Panc1 (cell line): ENCODE data around the gene SORT1. TPM values are rescaled to one million over a fixed set of nuclear protein-coding genes. Genes with fewer than 3 reads are reported as not detected.

Experiments used
- ATAC-seq: fragments of 200-7000 bp; cut with Tn5 transposase; 2 replicates; pipeline ENCODE4 v1.9.1; 2020; ENCODE audit warnings: mild to moderate bottlenecking, moderate library complexity
- BruUV-seq: library from RNA; stranded (reverse); fragments of 400-500 nt; replicated peaks from 2 replicates; lab custom pipeline; 2021; lab: Mats Ljungman, UMichigan
- CTCF ChIA-PET: fragments of 300-600 bp; sonication (Branson Sonifier 250); formaldehyde crosslinking; loops from one replicate; lab custom pipeline; 2022; ENCODE audit warnings: antibody characterized with exemption; lab: Charles Lee
- POLR2A ChIA-PET: fragments of 300-600 bp; sonication (Branson Sonifier 250); formaldehyde crosslinking; loops from one replicate; lab custom pipeline; 2022; ENCODE audit warnings: antibody characterized with exemption; lab: Charles Lee
- DNase-seq: peaks from one replicate; pipeline ENCODE4 v3.0.0-alpha.2; 2010; ENCODE audit warnings: low read depth, low spot score
- H3K27ac ChIP-seq: 2 replicates; pipeline ENCODE4 v1.5.1; 2011; ENCODE audit warnings: mild to moderate bottlenecking, low read length, inconsistent platforms
- H3K27me3 ChIP-seq: fragments of 200-500 bp; sonication (Bioruptor generic); 2 replicates; pipeline ENCODE4 v1.6.0; 2014; ENCODE audit warnings: low read length, inconsistent platforms; ENCODE audit not compliant: control insufficient read depth, insufficient read depth
- H3K36me3 ChIP-seq: fragments of 200-500 bp; sonication (Bioruptor generic); 2 replicates; pipeline ENCODE4 v1.5.1; 2014; ENCODE audit warnings: inconsistent platforms, mild to moderate bottlenecking, low read length, moderate library complexity; ENCODE audit not compliant: control insufficient read depth, insufficient read depth
- H3K4me1 ChIP-seq: 2 replicates; pipeline ENCODE4 v1.5.1; 2011; ENCODE audit warnings: inconsistent platforms, mild to moderate bottlenecking, low read length, moderate library complexity; ENCODE audit not compliant: control insufficient read depth, insufficient read depth
- H3K4me3 ChIP-seq, 2 experiments: 2 replicates each; pipeline ENCODE4 v1.5.1; 2011 to 2012; ENCODE audit warnings: low read depth in 2 of 2, low read length in 2 of 2, mild to moderate bottlenecking in 2 of 2, inconsistent platforms in 1 of 2, moderate library complexity in 1 of 2
- H3K9me3 ChIP-seq: fragments of 200-500 bp; sonication (Bioruptor generic); 2 replicates; pipeline ENCODE4 v1.5.1; 2014; ENCODE audit warnings: low read depth, mild to moderate bottlenecking, inconsistent platforms, low read length, moderate library complexity; ENCODE audit not compliant: control insufficient read depth, insufficient read depth
- POLR2AphosphoS5 ChIP-seq: IDR thresholded peaks from 2 replicates; pipeline ENCODE4 v1.6.1; 2012; ENCODE audit warnings: mild to moderate bottlenecking, low read depth, low read length, moderate library complexity
- REST ChIP-seq, 2 experiments: IDR thresholded peaks; 2 replicates each; pipeline ENCODE4 v1.6.1; 2011 to 2012; ENCODE audit warnings: low read depth in 2 of 2, control low read depth in 1 of 2, low read length in 1 of 2, mild to moderate bottlenecking in 1 of 2, moderate library complexity in 1 of 2; ENCODE audit not compliant: insufficient read depth in 1 of 2
- SIN3A ChIP-seq: IDR thresholded peaks from 2 replicates; pipeline ENCODE4 v1.6.1; 2012; ENCODE audit warnings: low read depth, mild to moderate bottlenecking, low read length, moderate library complexity, borderline replicate concordance; ENCODE audit not compliant: insufficient read depth
- TCF7L2 ChIP-seq: IDR thresholded peaks from 2 replicates; pipeline ENCODE4 v1.6.1; 2011; ENCODE audit warnings: mild to moderate bottlenecking, low read depth, low read length, inconsistent platforms
- in situ Hi-C: cut with HindIII; loops from 2 replicates; pipeline ENCODE4 v1.10.0; 2016; ENCODE audit warnings: low sequenced_read_pairs, low pct_unique_long_range_greater_than_20kb
- intact Hi-C: fragments of 100-400 bp; cut with micrococcal nuclease; formaldehyde crosslinking; loops from one replicate; pipeline ENCODE4 v1.10.0; 2022; ENCODE audit not compliant: unreplicated experiment
- total RNA-seq: library from RNA; stranded (reverse); gene quantifications from one replicate; pipeline ENCODE4 v1.2.1, GENCODE V29; 2021; ENCODE audit not compliant: unreplicated experiment
- TF ChIP-seq, protein P1 (sequence below): fragments of 450-650 bp; IDR thresholded peaks from 2 replicates; pipeline ENCODE4 v1.5.1; 2017; ENCODE audit warnings: mild to moderate bottlenecking

The SORT1 gene
- total RNA-seq, 1 experiment from 2014 or later, result 25.1 TPM

DNA sequence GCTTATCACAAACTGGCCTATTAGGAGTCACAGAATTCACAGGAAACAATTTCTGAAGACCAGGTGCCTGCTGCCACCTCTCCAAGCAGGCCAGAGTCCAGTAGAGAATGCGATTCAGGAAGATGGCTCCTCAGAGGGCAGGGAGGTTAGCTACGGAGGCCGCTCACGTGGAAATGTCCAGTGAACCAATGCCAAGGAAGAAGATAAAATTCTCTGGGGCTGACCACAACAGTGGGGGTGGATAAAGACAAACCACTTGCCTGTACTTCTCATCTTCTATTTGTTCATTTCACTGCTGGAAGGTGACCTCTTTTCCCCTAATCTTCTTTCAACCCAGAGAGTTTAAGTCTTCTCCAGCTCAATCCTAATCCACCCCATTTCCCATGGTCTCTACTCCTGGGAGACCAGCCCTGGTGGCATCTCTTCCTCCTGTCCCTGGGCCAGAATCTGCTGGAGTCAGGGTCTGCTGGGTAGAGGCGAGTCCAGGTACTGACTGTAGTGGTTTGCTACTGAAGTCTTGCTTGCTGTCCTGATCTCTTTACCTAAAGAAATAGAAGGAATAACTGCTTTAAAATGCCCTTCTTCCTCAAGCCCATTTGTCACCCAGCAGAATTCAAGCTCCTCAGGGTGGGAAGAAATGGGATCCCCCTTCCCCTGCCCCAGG lies 118.0 kb downstream of the SORT1 start:
- Histone ChIP-seq H3K27me3 (no peaks in the 10 kb centered on the region), H3K36me3 (peaks cover 3% of the 10 kb centered on the region), H3K9me3 (no peaks in the 10 kb centered on the region), H3K4me3 (no peak overlapping the region), H3K27ac (no peak overlapping the region), H3K4me1 (peaks cover 27% of the 10 kb centered on the region)
- DNase-seq (no peak), ATAC-seq (no peak)
- intact Hi-C loops (no loop called here), in situ Hi-C loops (no loop called here)
- TF ChIP-seq POLR2AphosphoS5, result no peak
- TF ChIP-seq TCF7L2, result no peak
- TF ChIP-seq, protein P1, sequence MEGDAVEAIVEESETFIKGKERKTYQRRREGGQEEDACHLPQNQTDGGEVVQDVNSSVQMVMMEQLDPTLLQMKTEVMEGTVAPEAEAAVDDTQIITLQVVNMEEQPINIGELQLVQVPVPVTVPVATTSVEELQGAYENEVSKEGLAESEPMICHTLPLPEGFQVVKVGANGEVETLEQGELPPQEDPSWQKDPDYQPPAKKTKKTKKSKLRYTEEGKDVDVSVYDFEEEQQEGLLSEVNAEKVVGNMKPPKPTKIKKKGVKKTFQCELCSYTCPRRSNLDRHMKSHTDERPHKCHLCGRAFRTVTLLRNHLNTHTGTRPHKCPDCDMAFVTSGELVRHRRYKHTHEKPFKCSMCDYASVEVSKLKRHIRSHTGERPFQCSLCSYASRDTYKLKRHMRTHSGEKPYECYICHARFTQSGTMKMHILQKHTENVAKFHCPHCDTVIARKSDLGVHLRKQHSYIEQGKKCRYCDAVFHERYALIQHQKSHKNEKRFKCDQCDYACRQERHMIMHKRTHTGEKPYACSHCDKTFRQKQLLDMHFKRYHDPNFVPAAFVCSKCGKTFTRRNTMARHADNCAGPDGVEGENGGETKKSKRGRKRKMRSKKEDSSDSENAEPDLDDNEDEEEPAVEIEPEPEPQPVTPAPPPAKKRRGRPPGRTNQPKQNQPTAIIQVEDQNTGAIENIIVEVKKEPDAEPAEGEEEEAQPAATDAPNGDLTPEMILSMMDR, result no peak
- no peak for TF ChIP-seq REST (IDR thresholded peaks at IDR 0.05; ENCODE audit: insufficient read depth in 1 of 2, low read depth in 2 of 2, low read length in 1 of 2)
- POLR2A ChIA-PET, result no interaction called here
- CTCF ChIA-PET, result no interaction called here
- no TSS peak for BruUV-seq

GRCh38 chr1:109277434-109278204 lies 120.1 kb downstream of the SORT1 start:
- POLR2A ChIA-PET, result interaction anchor here (0.5 kb wide), 1 partner anchor 216 kb away, joined by 14 read pairs; no protein-coding TSS in a partner anchor
- intact Hi-C loops, result loop anchor here (1.0 kb wide), 1 partner anchor 122 kb away; no protein-coding TSS in a partner anchor
- peak overlapping the region; percentile 23 for H3K27ac ChIP-seq
- DNase-seq (no peak), ATAC-seq (peak; percentile 80)
- no peaks in the 10 kb centered on the region for H3K9me3 ChIP-seq
- no TSS peak for BruUV-seq
- CTCF ChIA-PET, result interaction anchor here (0.5 to 1.2 kb wide), 3 partner anchors 121 to 254 kb away, joined by 4 to 7 read pairs (median 7); no protein-coding TSS in a partner anchor
- peaks cover 30% of the 10 kb centered on the region for H3K4me1 ChIP-seq
- no peak for TF ChIP-seq SIN3A
- TF ChIP-seq, protein P1, result peak; percentile 85
- no peaks in the 10 kb centered on the region for H3K27me3 ChIP-seq
- in situ Hi-C loops, result no loop called here
- H3K36me3 ChIP-seq, result peaks cover 2% of the 10 kb centered on the region
- H3K4me3 ChIP-seq, result no peak overlapping the region
